GM18907 (cell line): ENCODE measurements around the gene FAM83G.

Experiments used
- ATAC-seq: cut with Tn5 transposase; IDR thresholded peaks from one replicate; pipeline ENCODE4 v1.9.1; 2021; ENCODE audit warnings: mild to moderate bottlenecking, moderate library complexity; ENCODE audit not compliant: unreplicated experiment

The FAM83G gene

DNA sequence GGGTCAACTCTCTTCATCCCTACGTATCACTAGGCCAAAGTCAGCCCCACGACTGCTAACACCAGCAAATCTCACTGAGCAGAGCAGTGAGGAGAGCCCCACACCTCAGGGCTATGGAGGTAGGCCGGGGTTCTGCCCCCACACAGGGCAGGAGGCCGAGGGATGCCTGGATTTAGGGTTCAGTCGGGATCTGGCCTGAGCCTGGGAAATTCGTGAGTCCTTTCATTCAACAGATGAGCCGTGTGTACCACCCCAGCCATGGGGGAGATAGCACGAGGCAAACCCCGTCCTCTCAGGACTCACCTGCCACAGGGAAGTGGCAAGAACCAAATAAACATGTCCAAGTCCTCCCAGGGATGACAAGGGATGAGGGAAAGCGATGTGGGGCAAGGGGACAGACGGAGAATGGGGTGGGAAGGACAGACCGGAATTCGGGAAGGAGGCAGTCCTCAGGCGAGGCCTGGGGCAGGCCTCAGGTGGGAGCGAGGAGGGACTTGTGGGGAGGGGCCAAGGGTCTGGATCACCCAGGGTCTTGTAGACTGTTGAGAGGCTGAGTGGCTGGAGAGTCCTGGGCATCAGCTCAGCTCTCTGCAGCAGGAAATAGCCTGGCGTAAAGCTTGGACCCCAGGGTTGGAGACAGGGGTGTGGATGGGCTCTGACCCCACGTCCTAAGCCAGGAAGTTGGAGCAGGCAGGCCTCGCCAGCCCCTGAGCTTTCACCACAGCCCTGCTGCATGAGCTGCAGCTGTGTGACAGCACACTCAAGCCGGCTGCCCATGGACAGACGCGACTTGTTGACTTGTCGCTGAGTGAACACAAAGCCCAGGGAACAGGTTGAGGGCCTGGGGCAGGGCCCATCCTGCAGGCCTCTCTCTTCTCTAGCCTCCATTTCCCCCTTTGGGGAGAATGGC, 7.9 kb upstream of the FAM83G start:
- no peak for ATAC-seq

DNA sequence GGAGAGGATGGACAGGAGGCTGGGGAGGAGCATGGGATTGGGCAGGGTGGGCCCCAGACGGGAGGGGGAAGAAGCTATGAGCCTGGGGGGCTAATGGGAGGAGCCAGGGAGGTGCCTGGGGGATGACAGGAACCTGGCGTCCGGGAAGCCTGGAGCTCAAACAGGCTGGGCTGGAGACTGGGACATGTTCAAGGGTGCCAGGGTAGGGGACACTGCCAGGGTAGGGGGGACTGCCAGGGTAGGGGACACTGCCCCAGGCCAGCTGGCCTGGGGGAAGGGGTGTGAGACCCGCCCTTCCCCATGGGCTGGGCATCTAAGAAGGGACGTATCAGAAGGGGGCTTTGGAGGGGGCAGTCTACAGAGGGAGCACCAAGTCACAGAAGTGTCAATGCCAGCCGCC, 7.0 kb upstream of the FAM83G start:
- ATAC-seq = no peak

DNA sequence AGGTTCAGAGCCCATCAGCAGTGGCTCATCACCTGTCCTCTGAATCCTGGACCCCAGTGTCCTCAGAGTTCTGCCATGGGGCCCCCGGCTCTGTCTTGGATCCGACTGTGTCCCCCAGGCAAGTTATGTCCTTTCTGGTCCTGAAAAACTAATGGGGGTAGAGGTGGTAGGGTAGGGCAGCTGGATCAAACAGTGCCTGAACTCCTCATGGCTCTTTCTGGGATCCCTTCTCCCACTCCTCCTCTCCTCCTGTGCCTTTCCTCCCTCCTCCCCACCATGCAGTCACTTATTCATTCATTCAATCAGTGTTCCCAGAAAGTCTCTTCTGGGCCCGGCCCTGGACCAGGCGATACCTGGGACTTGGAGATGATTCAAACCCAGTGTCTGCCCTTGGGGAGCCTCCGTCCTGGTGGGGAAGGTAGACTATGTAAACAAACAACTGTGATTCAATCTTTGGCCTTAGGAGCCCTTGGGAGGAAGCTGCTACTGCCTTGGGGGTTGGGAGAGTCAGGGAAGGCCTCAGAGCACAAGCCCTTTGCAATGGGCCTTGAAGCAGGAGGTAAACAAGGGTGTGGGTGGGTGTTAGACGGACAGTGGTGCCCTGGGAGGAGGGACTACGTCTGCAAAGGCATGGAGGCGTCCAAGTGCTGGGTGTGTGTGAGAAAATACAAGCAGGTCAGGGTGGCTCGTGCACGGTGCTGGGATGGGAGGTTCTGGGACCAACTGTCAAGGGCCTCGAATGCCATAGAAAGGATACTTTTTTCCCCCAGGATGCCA, 6.4 kb upstream of the FAM83G start:
- no peak for ATAC-seq

DNA sequence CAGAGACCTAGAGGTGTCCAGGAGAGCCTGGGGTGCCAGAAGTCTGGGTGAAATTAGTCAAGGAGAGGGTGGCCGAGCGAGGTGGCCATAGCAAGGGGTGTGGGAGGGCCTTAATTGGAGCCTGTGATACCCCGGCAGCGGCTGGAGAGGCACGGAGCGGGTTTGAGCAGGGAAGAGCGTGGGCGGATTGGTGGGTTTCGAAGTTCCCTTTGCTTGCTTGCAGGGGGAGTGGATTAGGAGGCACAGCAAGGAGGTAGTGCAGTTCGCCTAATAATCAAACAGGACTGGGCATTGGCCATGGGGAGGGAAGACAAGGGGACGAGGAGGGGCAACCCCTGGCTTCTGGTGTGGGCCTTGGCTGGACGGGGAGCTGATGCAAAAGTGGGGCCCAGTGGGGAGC, 5.4 kb upstream of the FAM83G start:
- ATAC-seq = no peak

DNA sequence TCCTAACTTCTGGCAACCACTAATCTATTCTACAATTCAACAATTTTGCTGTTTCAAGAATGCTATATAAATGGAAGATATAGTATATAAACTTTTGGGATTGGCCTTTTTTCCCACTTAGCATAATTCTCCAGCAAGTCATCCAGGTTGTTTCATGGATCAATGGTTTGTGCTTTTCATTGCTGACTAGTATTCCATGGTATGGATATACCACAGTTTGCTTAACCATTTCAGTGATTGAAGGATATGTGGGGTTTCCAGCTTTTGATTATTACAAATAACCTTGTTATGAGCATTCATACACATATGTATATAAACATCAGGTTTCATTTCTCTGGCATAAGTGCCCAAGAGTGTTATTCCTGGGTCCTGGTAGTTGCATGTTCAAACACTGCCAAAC, 2.1 kb upstream of the FAM83G start:
- no peak for ATAC-seq

GRCh38 chr17:19005789-19006430, 1.3 kb upstream of the FAM83G start:
- no peak for ATAC-seq

- ATAC-seq = no peak
These were observed 691 bp upstream of the FAM83G start for GRCh38 chr17:19005137-19005773.

- no peak for ATAC-seq
These were observed 782 bp downstream of the FAM83G start for GRCh38 chr17:19003543-19004420.

- no peak for ATAC-seq
These were observed 1.6 kb downstream of the FAM83G start for GRCh38 chr17:19002805-19003542.

- no peak for ATAC-seq
These were observed 2.5 kb downstream of the FAM83G start for GRCh38 chr17:19001907-19002590.

- no peak for ATAC-seq
These were observed 3.8 kb downstream of the FAM83G start for GRCh38 chr17:19000531-19001325.

DNA sequence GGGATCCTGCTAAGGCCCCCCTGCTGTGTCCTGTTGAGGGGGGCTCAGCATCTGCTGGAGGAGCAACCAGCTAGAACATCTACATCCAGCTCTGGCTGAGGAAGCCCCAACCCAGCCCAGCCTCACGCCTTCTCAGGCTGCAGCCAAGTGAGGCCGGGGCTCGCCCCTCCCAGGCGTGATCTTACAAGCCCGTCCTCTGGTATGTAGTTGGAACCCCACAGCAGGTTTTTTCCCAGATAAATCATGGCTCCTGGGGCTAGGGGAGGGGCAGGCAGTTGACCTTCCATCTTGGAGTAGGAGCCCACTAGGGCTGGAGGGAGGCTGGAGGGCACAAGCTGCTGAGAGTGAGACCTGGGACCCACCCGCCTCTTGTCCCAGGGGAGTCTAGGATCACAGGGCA, 4.7 kb downstream of the FAM83G start:
- no peak for ATAC-seq

- no peak for ATAC-seq
These were observed 5.2 kb downstream of the FAM83G start for GRCh38 chr17:18999394-18999793.

DNA sequence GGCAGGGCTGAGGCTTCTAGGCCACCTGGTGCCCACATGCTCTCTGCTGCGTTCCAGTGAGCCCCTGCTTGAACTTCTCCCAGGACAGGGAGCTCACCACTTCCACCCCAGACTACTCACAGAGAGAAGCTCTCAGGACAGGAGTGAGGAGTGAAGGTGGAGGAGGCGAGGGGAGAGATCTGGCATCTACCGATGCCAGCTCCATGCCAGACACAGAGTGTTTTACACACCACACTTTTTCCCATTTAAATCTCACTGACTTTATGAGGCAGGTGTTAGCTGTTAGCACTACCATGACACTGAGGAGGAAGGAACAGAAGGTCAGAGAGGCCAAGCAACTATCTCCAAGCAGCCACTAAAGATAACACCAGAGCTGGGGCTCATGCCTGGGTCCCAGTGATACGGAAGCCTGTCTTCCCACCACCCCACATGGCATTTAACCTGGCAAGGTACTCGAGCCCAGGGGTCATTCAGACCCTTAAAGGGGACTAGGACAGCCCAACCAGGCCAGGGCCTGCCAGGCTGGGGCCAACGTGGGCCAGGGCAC, 6.8 kb downstream of the FAM83G start:
- no peak for ATAC-seq

DNA sequence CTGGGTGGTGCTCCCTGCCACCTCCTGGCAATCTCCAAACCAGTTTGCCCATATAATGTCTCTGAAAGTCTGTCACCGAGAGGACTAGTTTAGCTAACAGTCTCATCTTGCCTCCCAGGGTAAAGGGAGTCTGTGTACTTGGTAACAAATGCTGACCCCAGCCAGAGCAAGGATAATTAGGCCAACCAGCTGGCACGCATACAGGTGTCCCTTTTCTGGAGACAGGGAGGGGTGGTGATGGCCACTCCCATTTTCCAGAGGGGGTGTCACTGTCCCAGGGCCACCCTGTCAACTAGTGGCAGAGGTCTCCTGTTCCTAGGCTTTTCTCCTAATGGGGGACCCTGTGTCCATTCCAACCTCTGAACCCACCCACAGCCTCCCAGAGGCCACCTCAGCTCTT, 8.1 kb downstream of the FAM83G start:
- no peak for ATAC-seq

DNA sequence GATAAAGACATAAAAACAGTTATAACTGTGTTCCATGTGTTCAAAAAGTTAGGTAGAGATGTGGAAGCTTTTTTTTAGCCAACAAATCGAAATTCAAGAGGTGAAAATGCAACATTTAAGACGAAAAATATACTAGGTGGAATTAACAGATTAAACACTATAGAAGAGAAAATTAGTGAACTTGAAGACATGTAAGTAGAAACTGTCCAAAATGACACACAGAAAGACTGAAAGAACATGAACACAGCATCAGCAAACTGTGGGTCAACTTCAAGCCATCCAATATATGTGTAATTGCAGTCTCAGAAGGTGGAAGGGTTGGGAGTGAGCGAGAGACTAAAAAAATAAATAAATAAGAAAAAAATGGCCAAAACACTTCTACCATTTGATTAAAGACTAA, 9.3 kb downstream of the FAM83G start:
- ATAC-seq = no peak

DNA sequence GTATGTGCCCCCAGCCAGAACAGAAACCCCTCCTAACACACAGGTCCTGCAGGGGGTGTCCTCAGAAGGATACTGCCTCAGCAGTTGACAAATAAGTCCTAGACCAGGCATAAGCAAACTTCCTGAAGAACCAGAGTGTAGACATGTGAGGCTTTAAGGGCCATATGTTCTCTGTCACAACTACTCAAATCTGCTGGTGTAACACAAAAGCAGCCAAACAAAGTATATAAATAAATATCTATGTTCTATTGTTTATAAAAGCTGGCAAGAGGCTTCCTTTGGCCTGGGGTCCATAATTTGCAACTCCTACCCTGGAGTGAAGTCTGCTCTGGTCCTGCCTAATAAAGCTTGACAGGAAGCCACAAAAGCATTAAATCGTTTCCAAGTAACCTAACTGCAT, 9.9 kb downstream of the FAM83G start:
- no peak for ATAC-seq
